ENCODE data around the gene CEACAM7.
A peak's percentile ranks its signal among the peaks of the same experiment; 100 is the strongest.

Gene CEACAM7

GRCh38 chr19:41649827-41650226 lies 38.2 kb downstream of the CEACAM7 start:
- no peak for DNase-seq

DNA sequence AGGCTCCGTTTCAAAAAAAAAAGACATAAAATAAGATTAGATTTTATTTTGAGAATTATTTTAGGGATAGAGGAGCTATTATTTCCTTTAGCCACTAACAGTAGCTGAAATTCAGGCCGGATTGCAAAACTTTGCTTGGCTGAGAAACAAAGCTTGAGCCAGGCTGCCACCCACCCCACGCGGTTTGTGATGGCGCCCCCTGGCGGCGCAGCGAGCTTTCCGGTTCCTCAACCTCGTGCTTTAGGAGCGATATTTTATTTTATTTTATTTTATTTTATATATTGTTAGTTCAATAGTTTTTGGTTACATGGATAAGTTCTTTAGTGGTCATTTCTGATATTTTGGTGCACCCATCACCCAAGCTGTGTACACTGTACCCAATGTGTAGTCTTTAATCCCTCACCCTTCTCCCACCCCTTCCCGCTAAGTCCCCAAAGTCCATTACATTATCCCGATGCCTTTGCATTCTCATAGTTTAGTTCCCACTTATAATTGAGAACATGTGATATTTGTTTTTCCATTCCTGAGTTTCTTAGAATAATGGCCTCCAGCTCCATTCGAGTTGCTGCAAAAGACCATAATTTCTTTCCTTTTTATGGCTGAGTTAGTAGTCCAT lies 41.4 kb downstream of the CEACAM7 start:
- no peak for DNase-seq

- DNase-seq: peak; percentile 70
Measured at GRCh38 chr19:41641879-41642485, 46.1 kb downstream of the CEACAM7 start.

DNA sequence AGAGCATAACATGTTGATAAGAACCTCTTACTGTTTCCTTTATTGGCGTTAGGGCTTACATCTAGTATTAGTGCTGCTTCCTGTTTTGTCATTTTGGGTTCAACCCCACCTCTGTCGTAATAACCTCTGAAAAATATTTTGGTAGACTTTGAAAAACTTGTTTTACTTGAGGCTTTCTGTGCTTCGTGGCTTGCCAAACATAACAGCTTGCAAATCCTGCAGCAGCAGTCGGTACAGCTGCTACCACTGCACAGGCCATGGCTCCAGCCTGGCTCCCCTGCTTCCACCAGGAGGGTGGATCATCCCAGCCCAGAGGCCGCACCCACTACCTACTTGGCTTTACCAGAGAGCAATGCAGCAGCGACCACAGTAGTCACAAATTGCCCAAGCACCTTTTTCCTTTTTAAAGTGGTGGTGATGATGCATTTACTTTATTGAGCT lies 49.4 kb downstream of the CEACAM7 start:
- no peak for DNase-seq

- no peak for DNase-seq
Measured at GRCh38 chr19:41637484-41637883, 50.6 kb downstream of the CEACAM7 start.

- no peak for DNase-seq
Measured at GRCh38 chr19:41627966-41628675, 59.9 kb downstream of the CEACAM7 start.

- peak; percentile 39 for DNase-seq
Measured at GRCh38 chr19:41626877-41627276, 61.2 kb downstream of the CEACAM7 start, which contains the start of gene CEACAM4. Gene CEACAM4, minus strand, starts transcription at chr19:41627074. Its CDS starts 111 bp downstream, at chr19:41626963.

DNA sequence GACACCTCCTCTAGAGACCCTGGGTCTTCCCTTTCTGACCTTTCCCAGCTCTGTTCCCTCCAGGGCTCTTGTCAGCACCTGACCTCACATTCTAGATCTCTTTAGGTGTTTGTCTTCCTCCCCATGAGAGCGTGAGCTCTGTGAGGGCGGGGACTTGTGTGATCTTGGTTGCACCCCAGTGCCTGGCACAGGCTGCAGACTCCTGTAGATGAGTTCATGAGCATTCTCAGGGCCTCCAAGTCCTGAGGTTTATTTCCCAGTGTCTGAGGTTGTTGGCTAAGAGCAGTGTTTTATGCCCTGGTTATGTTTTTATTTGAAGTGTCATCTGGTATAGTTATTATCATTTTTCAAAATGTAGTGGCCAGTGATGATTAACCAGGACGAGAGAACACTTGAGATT lies 61.8 kb downstream of the CEACAM7 start:
- no peak for DNase-seq

DNA sequence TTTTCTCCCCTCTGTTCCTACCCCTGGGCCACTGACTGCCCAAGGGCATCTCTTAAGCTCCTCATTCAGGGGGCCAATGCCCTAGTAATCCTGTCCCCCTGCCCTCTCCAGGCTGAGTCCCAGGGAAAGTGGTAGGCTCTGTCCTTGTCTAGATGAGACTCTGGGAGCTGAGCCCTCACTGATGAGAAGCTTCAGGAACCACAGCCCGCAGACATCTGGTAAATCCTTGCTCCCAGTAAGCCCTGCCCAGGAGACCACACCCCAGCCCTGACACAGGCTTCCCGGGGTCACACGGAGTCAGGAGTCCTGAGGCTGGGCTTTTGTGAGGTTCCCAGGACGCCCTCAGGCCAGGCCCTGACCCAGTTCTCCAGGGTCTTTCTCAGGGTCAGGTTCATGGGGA lies 63.1 kb downstream of the CEACAM7 start:
- DNase-seq: no peak

DNA sequence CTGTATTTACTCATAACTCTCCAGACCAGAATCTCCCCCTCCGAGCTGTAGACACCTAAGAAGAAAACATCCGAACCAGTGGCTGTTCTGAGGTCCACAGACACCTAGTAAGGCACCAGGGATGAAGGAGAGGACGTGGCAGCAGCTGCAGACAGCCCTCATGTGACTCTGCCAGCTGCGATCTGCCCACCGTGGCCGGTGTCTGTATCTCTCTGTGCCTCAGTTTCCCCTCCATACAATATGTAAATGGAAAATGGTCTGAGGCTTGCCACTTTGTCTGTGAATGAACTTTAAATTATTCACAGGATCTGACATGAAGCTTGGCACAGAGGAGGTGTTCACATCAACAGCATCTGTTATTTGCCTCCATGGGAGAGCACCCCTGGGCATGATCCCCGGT lies 63.6 kb downstream of the CEACAM7 start:
- no peak for DNase-seq

DNA sequence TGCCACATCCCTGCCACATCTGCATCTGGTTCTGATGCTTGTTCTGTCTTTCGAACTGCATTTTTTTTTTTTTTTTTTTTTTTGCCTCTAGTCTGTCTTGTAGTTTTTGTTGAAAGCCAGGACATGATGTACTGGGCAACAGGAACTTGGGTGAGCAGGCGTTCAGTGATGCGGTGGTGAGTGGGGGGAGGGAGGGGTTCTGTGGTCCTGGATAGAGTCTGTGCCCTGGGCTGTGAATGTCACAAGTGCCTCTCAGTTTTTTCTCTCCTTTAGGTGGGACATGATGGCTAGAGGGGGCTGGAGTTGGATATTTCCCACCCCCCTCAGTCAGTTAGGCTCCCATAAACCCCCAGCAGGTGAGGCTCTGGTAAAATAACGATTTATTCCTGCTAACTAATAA lies 64.7 kb downstream of the CEACAM7 start:
- no peak for DNase-seq

Data from islet precursor cell (in vitro differentiated cells).